ENCODE data around the gene DAAM2. TPM values are rescaled to one million over a fixed set of nuclear protein-coding genes. Genes with fewer than 3 reads are reported as not detected.

The DAAM2 gene
- total RNA-seq, 1 donor from 2014 or later: 1.7 TPM

DNA sequence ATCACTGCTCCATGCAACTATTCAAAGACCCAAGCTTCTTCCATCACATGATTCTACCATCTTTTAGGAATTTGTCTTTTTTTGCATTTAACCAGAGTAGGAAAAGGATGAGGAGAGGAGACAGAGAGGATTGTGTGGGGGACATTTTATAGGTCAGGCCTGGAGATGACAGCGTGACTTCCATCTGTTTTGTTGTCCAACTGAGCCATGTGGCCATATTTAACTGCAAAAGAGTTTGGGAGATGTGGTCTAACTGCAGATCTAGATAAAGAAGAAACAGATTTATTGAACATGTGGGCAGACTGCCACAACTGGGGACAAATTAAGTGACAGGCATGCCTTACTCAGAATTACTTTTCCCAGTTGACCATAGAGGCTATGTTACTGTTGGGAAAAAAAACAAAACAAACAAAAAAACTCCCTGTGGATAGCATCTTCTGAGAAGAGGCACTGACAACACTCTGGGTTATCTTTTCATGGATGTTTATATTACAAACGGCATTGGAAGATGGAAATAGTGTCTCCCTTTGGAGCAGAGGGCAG, 161.0 kb downstream of the DAAM2 start:
- no peak for DNase-seq (ENCODE audit: low read depth)

Other genes with a start within 250 kb of the DAAM2 start
- gene KIF6, start 67.0 kb upstream of the DAAM2 start, total RNA-seq: 1.3 TPM in 1 of 2 replicates, not detected in the other
- 10.1 and 26.3 TPM in 2 replicates for gene MOCS1, start 142.1 kb downstream of the DAAM2 start, total RNA-seq